Hematopoietic multipotent progenitor cell treated with erythropoietin and hydrocortisone succinate and interleukin-3 and kit ligand, for 8 days (in vitro differentiated cells): Measurements from ENCODE around the gene SNPH.
"Not testable (repeated sequence)": the region's sequence is repeated elsewhere in the genome, so short reads cannot be mapped to it uniquely, and the experiment has no call there.

Source experiments
- DNase-seq: peaks from one replicate; pipeline ENCODE4 v3.0.0-alpha.2; 2015

SNPH gene

GRCh38 chr20:1266167-1266973 lies at the start of gene SNPH:
SNPH (plus strand) TSS chr20:1266294; CDS start chr20:1296240, 29,946 bp downstream.
- DNase-seq = peak; percentile 53

- DNase-seq = not testable (repeated sequence)
Measured at GRCh38 chr20:1216527-1217427, 49.3 kb upstream of the SNPH start.

- DNase-seq = not testable (repeated sequence)
Measured at GRCh38 chr20:1222750-1223149, 43.3 kb upstream of the SNPH start.

GRCh38 chr20:1224205-1224890 lies 41.7 kb upstream of the SNPH start:
- no peak for DNase-seq

GRCh38 chr20:1225263-1225782 lies 40.8 kb upstream of the SNPH start:
- DNase-seq = no peak

- peak; percentile 48 for DNase-seq
Measured at GRCh38 chr20:1225783-1226654, 40.1 kb upstream of the SNPH start, which contains the start of gene RAD21L1. RAD21L1 (plus strand) TSS chr20:1226044; CDS start chr20:1228454, 2,410 bp downstream.

- DNase-seq = no peak
Measured at GRCh38 chr20:1229541-1229940, 36.6 kb upstream of the SNPH start.

- no peak for DNase-seq
Measured at GRCh38 chr20:1232286-1233111, 33.6 kb upstream of the SNPH start.

GRCh38 chr20:1240549-1240948 lies 25.5 kb upstream of the SNPH start:
- no peak for DNase-seq

- DNase-seq = no peak
Measured at GRCh38 chr20:1241456-1241855, 24.6 kb upstream of the SNPH start.

- DNase-seq = no peak
Measured at GRCh38 chr20:1242099-1242498, 24.0 kb upstream of the SNPH start.

- DNase-seq = no peak
Measured at GRCh38 chr20:1242530-1242929, 23.6 kb upstream of the SNPH start.

- no peak for DNase-seq
Measured at GRCh38 chr20:1245578-1245977, 20.5 kb upstream of the SNPH start.

- DNase-seq = no peak
Measured at GRCh38 chr20:1247689-1248088, 18.4 kb upstream of the SNPH start.

GRCh38 chr20:1250282-1250681 lies 15.8 kb upstream of the SNPH start:
- DNase-seq = not testable (repeated sequence)

GRCh38 chr20:1252416-1252815 lies 13.7 kb upstream of the SNPH start:
- DNase-seq = no peak

GRCh38 chr20:1254254-1254653 lies 11.8 kb upstream of the SNPH start:
- no peak for DNase-seq

- peak; percentile 73 for DNase-seq
Measured at GRCh38 chr20:1255675-1256074, 10.4 kb upstream of the SNPH start.

- no peak for DNase-seq
Measured at GRCh38 chr20:1263853-1264252, 2.2 kb upstream of the SNPH start.

- DNase-seq = no peak
Measured at GRCh38 chr20:1264727-1265126, 1.4 kb upstream of the SNPH start.
